WTC11 (cell line): ENCODE data around the gene PPP1R14B. TPM values are rescaled to one million over a fixed set of nuclear protein-coding genes. Genes with fewer than 3 reads are reported as not detected.

Source experiments
- AFF4 ChIP-seq: sonication (generic); formaldehyde crosslinking; IDR thresholded peaks from 2 replicates; pipeline ENCODE4 v1.8.1; 2023; ENCODE audit warnings: mild to moderate bottlenecking, missing genetic modification reagents, borderline replicate concordance
- CREB1 ChIP-seq: sonication (generic); formaldehyde crosslinking; IDR thresholded peaks from 2 replicates; pipeline ENCODE4 v1.8.0; 2023; ENCODE audit warnings: mild to moderate bottlenecking, missing genetic modification reagents
- CREM ChIP-seq: sonication (generic); formaldehyde crosslinking; IDR thresholded peaks from 2 replicates; pipeline ENCODE4 v1.8.1; 2022; ENCODE audit warnings: mild to moderate bottlenecking, missing genetic modification reagents, moderate library complexity
- ESRRA ChIP-seq: sonication (generic); formaldehyde crosslinking; IDR thresholded peaks from 2 replicates; pipeline ENCODE4 v1.8.1; 2022; ENCODE audit warnings: mild to moderate bottlenecking, missing genetic modification reagents, borderline replicate concordance
- GABPB1 ChIP-seq: sonication (generic); formaldehyde crosslinking; IDR thresholded peaks from 2 replicates; pipeline ENCODE4 v1.8.1; 2023; ENCODE audit warnings: mild to moderate bottlenecking, missing genetic modification reagents
- JUN ChIP-seq: sonication (generic); formaldehyde crosslinking; IDR thresholded peaks from 2 replicates; pipeline ENCODE4 v1.8.0; 2023; ENCODE audit warnings: mild to moderate bottlenecking, missing genetic modification reagents
- MAX ChIP-seq: sonication (generic); formaldehyde crosslinking; IDR thresholded peaks from 2 replicates; pipeline ENCODE4 v1.8.0; 2022; ENCODE audit warnings: mild to moderate bottlenecking, missing genetic modification reagents
- MYBL2 ChIP-seq: sonication (generic); formaldehyde crosslinking; IDR thresholded peaks from 2 replicates; pipeline ENCODE4 v1.8.1; 2023; ENCODE audit warnings: mild to moderate bottlenecking, moderate library complexity, missing genetic modification reagents
- NR3C1 ChIP-seq: sonication (generic); formaldehyde crosslinking; conservative IDR thresholded peaks from 2 replicates; pipeline ENCODE4 v1.8.1; 2023; ENCODE audit warnings: low read depth, mild to moderate bottlenecking, missing genetic modification reagents
- RELA ChIP-seq: sonication (generic); formaldehyde crosslinking; IDR thresholded peaks from 2 replicates; pipeline ENCODE4 v1.8.1; 2022; ENCODE audit warnings: missing genetic modification reagents, mild to moderate bottlenecking, borderline replicate concordance
- SMAD3 ChIP-seq: sonication (generic); formaldehyde crosslinking; IDR thresholded peaks from 2 replicates; pipeline ENCODE4 v1.8.0; 2022; ENCODE audit warnings: missing genetic modification reagents, mild to moderate bottlenecking, borderline replicate concordance
- SP1 ChIP-seq: sonication (generic); formaldehyde crosslinking; conservative IDR thresholded peaks from 2 replicates; pipeline ENCODE4 v1.8.1; 2022; ENCODE audit warnings: missing genetic modification reagents
- TEAD1 ChIP-seq: sonication (generic); formaldehyde crosslinking; IDR thresholded peaks from 2 replicates; pipeline ENCODE4 v1.8.0; 2022; ENCODE audit warnings: mild to moderate bottlenecking, missing genetic modification reagents
- TEAD4 ChIP-seq: sonication (generic); formaldehyde crosslinking; IDR thresholded peaks from 2 replicates; pipeline ENCODE4 v1.8.0; 2022; ENCODE audit warnings: mild to moderate bottlenecking, missing genetic modification reagents
- TP53 ChIP-seq: sonication (generic); formaldehyde crosslinking; IDR thresholded peaks from 2 replicates; pipeline ENCODE4 v1.8.1; 2023; ENCODE audit warnings: mild to moderate bottlenecking, missing genetic modification reagents
- ZNF263 ChIP-seq: sonication (generic); formaldehyde crosslinking; IDR thresholded peaks from 2 replicates; pipeline ENCODE4 v1.8.1; 2022; ENCODE audit warnings: low read depth, mild to moderate bottlenecking, moderate library complexity, missing genetic modification reagents
- ZNF416 ChIP-seq: fragments of 250-450 bp; sonication (Bioruptor Pico); IDR thresholded peaks from 2 replicates; pipeline ENCODE4 v1.9.0; 2021; ENCODE audit warnings: mild to moderate bottlenecking, inconsistent platforms
- ZNF423 ChIP-seq: fragments of 250-450 bp; sonication (Bioruptor Pico); IDR thresholded peaks from 2 replicates; pipeline ENCODE4 v2.1.2; 2022; ENCODE audit warnings: mild to moderate bottlenecking, moderate library complexity
- ZNF671 ChIP-seq: fragments of 250-450 bp; sonication (Bioruptor Pico); IDR thresholded peaks from 2 replicates; pipeline ENCODE4 v1.8.0; 2021; ENCODE audit warnings: mild to moderate bottlenecking
- total RNA-seq: library from RNA; stranded (reverse); gene quantifications from 3 replicates; pipeline ENCODE4 v1.2.3, GENCODE V29; 2021
- TF ChIP-seq, protein P1 (sequence below): fragments of 250-450 bp; sonication (Bioruptor Pico); conservative IDR thresholded peaks from 2 replicates; pipeline ENCODE4 v1.9.0; 2021; ENCODE audit warnings: mild to moderate bottlenecking
- TF ChIP-seq, protein P2 (sequence below): sonication (generic); formaldehyde crosslinking; IDR thresholded peaks from 2 replicates; pipeline ENCODE4 v1.8.0; 2023; ENCODE audit warnings: missing genetic modification reagents, mild to moderate bottlenecking, borderline replicate concordance
- TF ChIP-seq, protein P3 (sequence below): sonication (generic); formaldehyde crosslinking; IDR thresholded peaks from 2 replicates; pipeline ENCODE4 v1.8.0; 2022; ENCODE audit warnings: mild to moderate bottlenecking, missing genetic modification reagents
- TF ChIP-seq, protein P4 (sequence below): fragments of 250-450 bp; sonication (Bioruptor Pico); IDR thresholded peaks from 2 replicates; pipeline ENCODE4 v1.8.0; 2021; ENCODE audit warnings: mild to moderate bottlenecking

The PPP1R14B gene
- total RNA-seq, 1 experiment from 2014 or later: 471 TPM

GRCh38 chr11:64268893-64269539 lies 22.3 kb upstream of the PPP1R14B start (continued):
- 0 out of 2 replicates have a peak, but pooled peaks have one; percentile 11 for TF ChIP-seq AFF4 (CRISPR knock-in tag)
- TF ChIP-seq TEAD4 (CRISPR knock-in tag): no peak
- TF ChIP-seq ZNF416 (CRISPR knock-in tag): no peak
- TF ChIP-seq JUN: 0 out of 2 replicates have a peak, but pooled peaks have one; percentile 23
- peak; percentile 82; the same call in 1 of the 2 replicates for TF ChIP-seq TP53
- TF ChIP-seq, protein P1, sequence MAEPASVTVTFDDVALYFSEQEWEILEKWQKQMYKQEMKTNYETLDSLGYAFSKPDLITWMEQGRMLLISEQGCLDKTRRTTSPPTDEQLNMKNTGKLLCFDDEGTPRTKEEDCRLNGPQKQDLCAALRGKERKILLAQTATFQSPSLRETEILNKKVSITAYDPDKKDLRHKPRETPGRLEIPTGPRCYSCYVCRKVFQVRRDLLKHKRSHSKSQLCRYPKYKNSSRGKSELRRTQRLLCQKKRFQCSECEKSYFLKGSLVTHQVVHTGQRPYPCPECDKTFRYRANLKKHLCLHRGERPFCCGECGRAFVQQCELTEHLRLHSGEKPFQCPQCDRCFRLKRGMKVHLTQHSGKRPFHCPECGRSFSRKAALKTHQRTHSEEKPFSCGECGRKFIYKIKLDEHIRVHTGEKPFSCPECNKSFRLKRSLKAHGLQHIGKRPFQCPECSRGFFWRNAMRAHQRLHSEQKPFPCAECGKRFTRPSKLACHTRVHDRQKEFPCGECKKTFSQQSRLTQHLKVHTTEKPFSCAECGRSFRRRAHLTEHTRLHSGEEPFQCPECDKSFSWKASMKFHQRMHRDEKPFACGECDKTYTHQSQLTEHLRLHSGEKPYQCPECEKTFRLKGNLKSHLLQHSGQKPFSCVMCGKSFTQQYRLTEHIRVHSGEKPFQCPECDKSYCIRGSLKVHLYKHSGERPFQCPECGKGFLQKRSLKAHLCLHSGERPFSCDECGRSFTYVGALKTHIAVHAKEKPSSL: no peak
- no peak for TF ChIP-seq CREM (CRISPR knock-in tag)
- TF ChIP-seq ZNF671: no peak
- 0 out of 2 replicates have a peak, but pooled peaks have one; percentile 56 for TF ChIP-seq TEAD1 (CRISPR knock-in tag)
- TF ChIP-seq MAX (CRISPR knock-in tag): no peak
- no peak for TF ChIP-seq MYBL2 (CRISPR knock-in tag)
- no peak for TF ChIP-seq SMAD3
- no peak for TF ChIP-seq ZNF423 (CRISPR knock-in tag)
- TF ChIP-seq, protein P2, sequence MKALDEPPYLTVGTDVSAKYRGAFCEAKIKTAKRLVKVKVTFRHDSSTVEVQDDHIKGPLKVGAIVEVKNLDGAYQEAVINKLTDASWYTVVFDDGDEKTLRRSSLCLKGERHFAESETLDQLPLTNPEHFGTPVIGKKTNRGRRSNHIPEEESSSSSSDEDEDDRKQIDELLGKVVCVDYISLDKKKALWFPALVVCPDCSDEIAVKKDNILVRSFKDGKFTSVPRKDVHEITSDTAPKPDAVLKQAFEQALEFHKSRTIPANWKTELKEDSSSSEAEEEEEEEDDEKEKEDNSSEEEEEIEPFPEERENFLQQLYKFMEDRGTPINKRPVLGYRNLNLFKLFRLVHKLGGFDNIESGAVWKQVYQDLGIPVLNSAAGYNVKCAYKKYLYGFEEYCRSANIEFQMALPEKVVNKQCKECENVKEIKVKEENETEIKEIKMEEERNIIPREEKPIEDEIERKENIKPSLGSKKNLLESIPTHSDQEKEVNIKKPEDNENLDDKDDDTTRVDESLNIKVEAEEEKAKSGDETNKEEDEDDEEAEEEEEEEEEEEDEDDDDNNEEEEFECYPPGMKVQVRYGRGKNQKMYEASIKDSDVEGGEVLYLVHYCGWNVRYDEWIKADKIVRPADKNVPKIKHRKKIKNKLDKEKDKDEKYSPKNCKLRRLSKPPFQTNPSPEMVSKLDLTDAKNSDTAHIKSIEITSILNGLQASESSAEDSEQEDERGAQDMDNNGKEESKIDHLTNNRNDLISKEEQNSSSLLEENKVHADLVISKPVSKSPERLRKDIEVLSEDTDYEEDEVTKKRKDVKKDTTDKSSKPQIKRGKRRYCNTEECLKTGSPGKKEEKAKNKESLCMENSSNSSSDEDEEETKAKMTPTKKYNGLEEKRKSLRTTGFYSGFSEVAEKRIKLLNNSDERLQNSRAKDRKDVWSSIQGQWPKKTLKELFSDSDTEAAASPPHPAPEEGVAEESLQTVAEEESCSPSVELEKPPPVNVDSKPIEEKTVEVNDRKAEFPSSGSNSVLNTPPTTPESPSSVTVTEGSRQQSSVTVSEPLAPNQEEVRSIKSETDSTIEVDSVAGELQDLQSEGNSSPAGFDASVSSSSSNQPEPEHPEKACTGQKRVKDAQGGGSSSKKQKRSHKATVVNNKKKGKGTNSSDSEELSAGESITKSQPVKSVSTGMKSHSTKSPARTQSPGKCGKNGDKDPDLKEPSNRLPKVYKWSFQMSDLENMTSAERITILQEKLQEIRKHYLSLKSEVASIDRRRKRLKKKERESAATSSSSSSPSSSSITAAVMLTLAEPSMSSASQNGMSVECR (CRISPR knock-in tag): peak; percentile 11; the same call in 1 of the 2 replicates
- no peak for TF ChIP-seq SP1 (CRISPR knock-in tag)
- TF ChIP-seq RELA: no peak
- TF ChIP-seq NR3C1 (CRISPR knock-in tag): no peak
- TF ChIP-seq, protein P3, sequence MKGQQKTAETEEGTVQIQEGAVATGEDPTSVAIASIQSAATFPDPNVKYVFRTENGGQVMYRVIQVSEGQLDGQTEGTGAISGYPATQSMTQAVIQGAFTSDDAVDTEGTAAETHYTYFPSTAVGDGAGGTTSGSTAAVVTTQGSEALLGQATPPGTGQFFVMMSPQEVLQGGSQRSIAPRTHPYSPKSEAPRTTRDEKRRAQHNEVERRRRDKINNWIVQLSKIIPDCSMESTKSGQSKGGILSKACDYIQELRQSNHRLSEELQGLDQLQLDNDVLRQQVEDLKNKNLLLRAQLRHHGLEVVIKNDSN (CRISPR knock-in tag): 0 out of 2 replicates have a peak, but pooled peaks have one; percentile 31
- no peak for TF ChIP-seq GABPB1 (CRISPR knock-in tag)
- no peak for TF ChIP-seq ESRRA (CRISPR knock-in tag)
- no peak for TF ChIP-seq ZNF263 (CRISPR knock-in tag)
- TF ChIP-seq, protein P4, sequence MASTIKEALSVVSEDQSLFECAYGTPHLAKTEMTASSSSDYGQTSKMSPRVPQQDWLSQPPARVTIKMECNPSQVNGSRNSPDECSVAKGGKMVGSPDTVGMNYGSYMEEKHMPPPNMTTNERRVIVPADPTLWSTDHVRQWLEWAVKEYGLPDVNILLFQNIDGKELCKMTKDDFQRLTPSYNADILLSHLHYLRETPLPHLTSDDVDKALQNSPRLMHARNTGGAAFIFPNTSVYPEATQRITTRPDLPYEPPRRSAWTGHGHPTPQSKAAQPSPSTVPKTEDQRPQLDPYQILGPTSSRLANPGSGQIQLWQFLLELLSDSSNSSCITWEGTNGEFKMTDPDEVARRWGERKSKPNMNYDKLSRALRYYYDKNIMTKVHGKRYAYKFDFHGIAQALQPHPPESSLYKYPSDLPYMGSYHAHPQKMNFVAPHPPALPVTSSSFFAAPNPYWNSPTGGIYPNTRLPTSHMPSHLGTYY (CRISPR knock-in tag): no peak
- no peak for TF ChIP-seq CREB1 (CRISPR knock-in tag)
